Tibial nerve (tissue), 3 donors: ENCODE results near the gene ANK2.

ENCODE experiments used
- CTCF ChIP-seq, 5 experiments: fragments of 200-600 bp in 3 of 5; fragments of 450-650 bp in 2 of 5; sonication (generic) in 3 of 5; IDR thresholded peaks; one replicate each; pipeline ENCODE4 v1.5.1; 2016 to 2019; ENCODE audit warnings: antibody characterized with exemption in 5 of 5, mild to moderate bottlenecking in 3 of 5, moderate library complexity in 2 of 5
- POLR2A ChIP-seq, 2 donors: fragments of 450-650 bp; IDR thresholded peaks; one replicate each; pipeline ENCODE4 v1.6.1; 2017; ENCODE audit warnings: antibody characterized with exemption in 2 of 2, mild to moderate bottlenecking in 2 of 2, moderate library complexity in 2 of 2

GRCh38 chr4:113212613-113213012 lies 163.2 kb downstream of the ANK2 start:
- TF ChIP-seq POLR2A (IDR thresholded peaks at IDR 0.05) (no peak), CTCF (IDR thresholded peaks at IDR 0.05) (no peak)
